Gastrocnemius medialis (tissue), 4 donors: Measurements from ENCODE around the gene ZBTB46. TPM values are rescaled to one million over a fixed set of nuclear protein-coding genes. Genes with fewer than 3 reads are reported as not detected.

ENCODE experiments used
- ATAC-seq, 2 donors: fragments of 150-250 bp; one replicate each; pipeline ENCODE4 v1.9.1; 2016
- DNase-seq, 2 donors: peaks; one replicate each; pipeline ENCODE4 v3.0.0-alpha.2; 2019
- H3K27ac ChIP-seq, 4 donors: fragments of 200-600 bp; sonication (generic); 1 replicate in 1 of 4; 2 replicates in 3 of 4; pipeline ENCODE4 v1.5.1; 2016 to 2018; ENCODE audit warnings: mild to moderate bottlenecking in 2 of 4, moderate library complexity in 1 of 4
- H3K27me3 ChIP-seq, 3 donors: fragments of 200-600 bp; sonication (generic) in 2 of 3; 1 replicate in 1 of 3; 2 replicates in 2 of 3; pipeline versions ENCODE4 v1.5.1 to v1.6.0; 2016 to 2019; ENCODE audit warnings: mild to moderate bottlenecking in 1 of 3, moderate library complexity in 1 of 3
- H3K36me3 ChIP-seq, 2 donors: fragments of 200-600 bp; sonication (generic) in 1 of 2; one replicate each; pipeline ENCODE4 v1.5.1; 2017 to 2018
- H3K4me1 ChIP-seq, 2 donors: fragments of 200-600 bp; sonication (generic) in 1 of 2; one replicate each; pipeline ENCODE4 v1.5.1; 2016 to 2017; ENCODE audit warnings: mild to moderate bottlenecking in 2 of 2
- H3K4me3 ChIP-seq, 4 donors: fragments of 200-600 bp; sonication (generic) in 3 of 4; 1 replicate in 1 of 4; 2 replicates in 3 of 4; pipeline ENCODE4 v1.5.1; 2016 to 2019; ENCODE audit warnings: mild to moderate bottlenecking in 2 of 4
- H3K9me3 ChIP-seq, 3 donors: fragments of 200-600 bp; sonication (generic) in 2 of 3; 1 replicate in 1 of 3; 2 replicates in 2 of 3; pipeline ENCODE4 v1.5.1; 2016 to 2019
- CTCF ChIP-seq, 5 experiments: fragments of 450-650 bp in 3 of 5; fragments of 200-600 bp in 2 of 5; sonication (generic) in 2 of 5; IDR thresholded peaks in 4 of 5; conservative IDR thresholded peaks in 1 of 5; 1 replicate in 4 of 5; 2 replicates in 1 of 5; pipeline ENCODE4 v1.5.1; 2016 to 2019; ENCODE audit warnings: antibody characterized with exemption in 5 of 5, mild to moderate bottlenecking in 3 of 5, moderate library complexity in 3 of 5
- POLR2A ChIP-seq, 2 donors: fragments of 450-650 bp; IDR thresholded peaks; one replicate each; pipeline ENCODE4 v1.6.1; 2017; ENCODE audit warnings: antibody characterized with exemption in 2 of 2, mild to moderate bottlenecking in 2 of 2, moderate library complexity in 2 of 2
- in situ Hi-C, 4 donors: fragments of 200-750 bp; cut with MboI; loops; one replicate each; pipeline versions ENCODE4 v1.15.0 to v1.8.0; 2017; ENCODE audit warnings: low sequenced_read_pairs in 4 of 4
- intact Hi-C: fragments of 100-400 bp; cut with DNase I; formaldehyde crosslinking; loops from one replicate; pipeline ENCODE4 v1.15.1; 2023; ENCODE audit warnings: low total_unique reads
- total RNA-seq, 4 donors: library from RNA; depleted of rRNA; stranded (reverse); fragments of >200 nt; gene quantifications; one replicate each; pipeline versions ENCODE4 v1.1.0 to v1.2.3, GENCODE V29; 2016

ZBTB46 gene
- total RNA-seq, 4 donors from 2014 or later: 4.3 to 7.1 (median 5.6) TPM

DNA sequence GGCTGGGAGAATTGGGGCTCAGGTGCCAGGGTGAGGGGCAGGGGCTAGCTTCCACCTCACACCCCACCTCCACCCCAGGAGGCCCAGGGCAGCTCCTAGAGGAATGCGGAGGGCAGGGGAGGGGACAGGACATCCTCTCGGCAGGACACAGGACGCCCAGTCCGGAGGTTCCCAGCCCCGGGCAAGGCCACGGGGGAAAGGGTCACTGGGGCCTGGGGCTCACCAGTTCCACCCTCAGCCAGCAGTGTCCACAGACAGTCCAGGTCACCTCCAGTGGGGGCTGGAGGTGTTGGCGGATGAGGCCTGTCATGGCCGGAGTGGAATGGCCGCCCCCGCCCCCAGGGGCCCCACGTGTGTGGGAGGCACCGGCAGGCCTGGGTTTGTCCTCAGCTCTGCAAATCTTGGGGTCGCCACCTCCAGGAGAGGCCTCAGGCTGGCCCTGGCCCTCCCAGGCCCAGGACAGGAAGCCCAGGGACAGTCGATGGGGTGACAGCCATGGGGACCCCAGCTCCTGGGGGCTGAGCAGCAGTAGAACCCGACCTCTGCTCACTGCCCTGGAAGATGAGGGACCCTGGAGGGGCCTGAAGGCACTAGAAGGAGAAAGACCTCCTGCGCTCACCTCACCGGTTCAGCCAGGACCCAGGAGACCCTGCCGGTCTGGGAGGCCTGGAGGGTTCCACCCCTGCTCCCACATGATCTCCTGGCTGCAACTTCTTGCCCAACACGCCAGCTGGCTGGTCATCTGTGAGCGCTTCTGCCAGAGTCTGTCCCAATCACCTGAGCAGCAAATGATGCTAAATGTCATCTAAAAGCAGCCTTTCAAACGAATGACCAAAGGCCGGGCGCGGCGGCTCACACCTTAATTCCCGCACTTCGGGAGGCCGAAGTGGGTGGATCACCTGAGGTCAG is 17.2 kb upstream of the ZBTB46 start:
- peak overlapping the region; percentile 81 to 92 (median 86) for H3K27ac ChIP-seq
- peak overlapping the region in 3 of 4 donors; percentile 13 to 29 (median 20) for H3K4me3 ChIP-seq
- in situ Hi-C loops (no loop called here), intact Hi-C loops (no loop called here)
- ATAC-seq (peak; percentile 76 to 87), DNase-seq (peak; percentile 51 to 81)
- H3K4me1 ChIP-seq: peaks cover 25 to 26% of the 10 kb centered on the region in 2 donors
- H3K9me3 ChIP-seq: no peaks in the 10 kb centered on the region
- H3K36me3 ChIP-seq: no peaks in the 10 kb centered on the region
- TF ChIP-seq POLR2A (IDR thresholded peaks at IDR 0.05): peak in 1 of 2 donors; percentile 65
- no peak for TF ChIP-seq CTCF (IDR thresholded peaks at IDR 0.05 in 4 of 5, conservative IDR thresholded peaks at IDR 0.05 in 1 of 5)
- peaks cover 0 to under 1% (median 0%) of the 10 kb centered on the region in 3 donors for H3K27me3 ChIP-seq

DNA sequence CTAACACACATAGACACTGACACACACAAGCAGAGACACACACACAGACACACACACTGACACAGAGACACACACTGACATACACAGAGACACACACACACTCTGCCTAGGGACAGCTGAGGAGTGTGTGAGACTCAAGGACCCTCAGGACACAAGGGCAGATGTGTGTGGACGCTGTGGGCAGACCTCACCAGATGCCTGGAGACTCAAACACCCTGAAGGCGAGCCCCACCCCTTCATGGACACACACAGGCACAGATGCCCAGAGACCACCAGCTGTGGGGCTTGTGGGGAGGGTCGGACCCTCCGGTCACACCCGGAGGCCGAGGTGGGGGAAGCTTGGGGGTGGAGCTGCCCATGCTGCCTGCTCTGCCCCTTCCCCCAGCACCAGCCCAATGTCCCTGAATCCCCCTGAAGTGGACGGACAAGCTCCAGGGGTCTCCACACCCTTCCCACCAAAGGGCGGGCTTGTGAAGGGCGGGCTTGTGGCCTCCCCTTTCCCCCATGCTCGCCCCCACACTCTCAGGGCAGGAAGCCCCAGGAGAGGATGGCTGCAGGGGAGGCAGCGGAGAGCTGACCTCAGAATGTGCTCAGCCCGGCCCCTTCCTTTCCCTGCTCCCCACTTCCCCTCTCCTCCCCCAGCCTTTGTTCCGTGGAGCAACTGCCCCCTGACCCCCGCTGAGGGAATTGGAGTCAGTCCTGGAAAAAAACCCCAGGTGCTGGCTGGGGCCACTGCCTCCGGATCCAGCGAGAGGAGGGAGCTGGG is 16.4 kb upstream of the ZBTB46 start:
- intact Hi-C loops (no loop called here), in situ Hi-C loops (no loop called here)
- H3K9me3 ChIP-seq: no peaks in the 10 kb centered on the region
- peak overlapping the region; percentile 81 to 92 (median 86) for H3K27ac ChIP-seq
- peak overlapping the region in 3 of 4 donors; percentile 13 to 29 (median 20) for H3K4me3 ChIP-seq
- no peaks in the 10 kb centered on the region for H3K36me3 ChIP-seq
- H3K27me3 ChIP-seq: no peaks in the 10 kb centered on the region
- TF ChIP-seq POLR2A (IDR thresholded peaks at IDR 0.05): no peak
- no peak for TF ChIP-seq CTCF (IDR thresholded peaks at IDR 0.05 in 4 of 5, conservative IDR thresholded peaks at IDR 0.05 in 1 of 5)
- ATAC-seq (peak; percentile 16 to 27), DNase-seq (no peak)
- H3K4me1 ChIP-seq: peaks cover 25 to 26% of the 10 kb centered on the region in 2 donors

- DNase-seq (no peak), ATAC-seq (peak in 1 of 2 donors; percentile 2)
- TF ChIP-seq CTCF (IDR thresholded peaks at IDR 0.05 in 4 of 5, conservative IDR thresholded peaks at IDR 0.05 in 1 of 5) (no peak), POLR2A (IDR thresholded peaks at IDR 0.05) (no peak)
- Histone ChIP-seq H3K4me1 (peaks cover 25 to 26% of the 10 kb centered on the region in 2 donors), H3K4me3 (peak overlapping the region in 2 of 4 donors; percentile 20 to 25), H3K36me3 (no peaks in the 10 kb centered on the region), H3K27me3 (no peaks in the 10 kb centered on the region), H3K9me3 (no peaks in the 10 kb centered on the region), H3K27ac (peak overlapping the region; percentile 81 to 92 (median 86))
- intact Hi-C loops: no loop called here
- in situ Hi-C loops: no loop called here
Measured at GRCh38 chr20:63846888-63847236, 15.8 kb upstream of the ZBTB46 start.

DNA sequence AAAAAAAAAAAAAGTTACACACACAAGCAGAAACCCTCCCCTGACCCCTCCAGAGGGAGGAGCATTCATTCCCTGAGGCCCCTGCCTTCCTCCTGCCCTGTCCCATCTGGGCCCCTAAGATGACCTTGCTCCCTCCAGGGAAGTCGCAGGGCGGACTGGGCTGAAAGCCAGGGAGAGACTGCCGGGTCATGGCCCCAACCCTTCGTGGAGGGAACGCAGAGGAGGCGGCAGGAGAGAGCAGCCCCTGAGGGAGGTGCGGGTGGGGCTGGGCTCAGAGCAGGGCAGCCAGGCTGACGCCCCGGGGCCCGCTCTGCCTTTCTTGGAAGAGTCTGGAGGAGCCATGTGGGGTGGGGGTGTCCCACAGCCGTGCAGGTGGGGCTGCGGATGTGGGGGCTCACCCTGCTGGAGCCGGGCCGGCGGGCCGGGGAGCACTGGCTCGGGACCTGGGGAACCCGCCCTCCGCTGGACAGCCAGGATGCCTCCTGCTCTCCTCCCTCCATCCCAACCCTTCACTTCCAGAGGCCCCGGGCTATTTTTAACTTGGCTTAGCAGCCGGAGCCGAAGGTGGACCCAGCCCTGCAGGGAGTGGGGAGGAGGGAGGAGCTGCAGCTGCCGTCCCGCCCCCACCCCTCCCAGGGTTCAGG is 15.2 kb upstream of the ZBTB46 start:
- Histone ChIP-seq H3K9me3 (no peaks in the 10 kb centered on the region), H3K4me3 (peak overlapping the region in 3 of 4 donors; percentile 21 to 42 (median 25)), H3K4me1 (peaks cover 25 to 26% of the 10 kb centered on the region in 2 donors), H3K36me3 (no peaks in the 10 kb centered on the region), H3K27me3 (no peaks in the 10 kb centered on the region), H3K27ac (peak overlapping the region; percentile 81 to 92 (median 86))
- ATAC-seq (peak; percentile 63 to 74), DNase-seq (peak in 1 of 2 donors; percentile 64)
- TF ChIP-seq POLR2A (IDR thresholded peaks at IDR 0.05): no peak
- TF ChIP-seq CTCF (IDR thresholded peaks at IDR 0.05 in 4 of 5, conservative IDR thresholded peaks at IDR 0.05 in 1 of 5): peak in 1 of 5 experiments; percentile 11
- intact Hi-C loops (no loop called here), in situ Hi-C loops (no loop called here)
